MCF 10A (cell line): ENCODE measurements around the gene SLC15A1. TPM values are rescaled to one million over a fixed set of nuclear protein-coding genes. Genes with fewer than 3 reads are reported as not detected.

ENCODE experiments used
- BruUV-seq: library from RNA; stranded (reverse); fragments of 400-500 nt; replicated peaks from 2 replicates; lab custom pipeline; 2021; lab: Mats Ljungman, UMichigan
- CTCF ChIA-PET: fragments of 300-600 bp; sonication (Branson Sonifier 250); formaldehyde crosslinking; extraction: SDS; loops from one replicate; lab custom pipeline; 2021; ENCODE audit warnings: antibody characterized with exemption, inconsistent platforms; lab: Yijun Ruan, JAX
- POLR2A ChIA-PET: fragments of 300-600, 350-650 bp; sonication (Branson Sonifier 250); formaldehyde crosslinking; extraction: SDS; loops from one replicate; lab custom pipeline; 2020; ENCODE audit warnings: antibody characterized with exemption, inconsistent platforms; lab: Yijun Ruan, JAX
- DNase-seq: peaks from one replicate; pipeline ENCODE4 v3.0.0-alpha.2; 2018; ENCODE audit not compliant: unreplicated experiment
- H3K27ac Mint-ChIP-seq: one replicate; pipeline ENCODE4 v1.8.0; 2022; ENCODE audit warnings: mild to moderate bottlenecking, low read depth, mixed read lengths; ENCODE audit not compliant: unreplicated experiment
- H3K27me3 Mint-ChIP-seq: one replicate; pipeline ENCODE4 v1.8.0; 2022; ENCODE audit warnings: mixed read lengths; ENCODE audit not compliant: insufficient read depth, unreplicated experiment
- H3K36me3 Mint-ChIP-seq: one replicate; pipeline ENCODE4 v1.8.0; 2022; ENCODE audit warnings: mild to moderate bottlenecking, moderate library complexity, mixed read lengths; ENCODE audit not compliant: insufficient read depth, unreplicated experiment
- H3K4me1 Mint-ChIP-seq: one replicate; pipeline ENCODE4 v1.8.0; 2022; ENCODE audit warnings: mixed read lengths; ENCODE audit not compliant: insufficient read depth, unreplicated experiment
- H3K4me3 Mint-ChIP-seq: one replicate; pipeline ENCODE4 v1.8.0; 2022; ENCODE audit warnings: mild to moderate bottlenecking, moderate library complexity, mixed read lengths; ENCODE audit not compliant: unreplicated experiment
- H3K9me3 Mint-ChIP-seq: one replicate; pipeline ENCODE4 v1.8.0; 2022; ENCODE audit warnings: mixed read lengths; ENCODE audit not compliant: unreplicated experiment
- CTCF ChIP-seq: fragments of 200-600 bp; IDR thresholded peaks from one replicate; pipeline ENCODE4 v1.8.0; 2022; ENCODE audit warnings: antibody characterized with exemption, mild to moderate bottlenecking; ENCODE audit not compliant: unreplicated experiment
- intact Hi-C: fragments of 100-400 bp; cut with micrococcal nuclease; formaldehyde crosslinking; loops from 2 replicates; pipeline ENCODE4 v1.14.1; 2022
- total RNA-seq: library from RNA; stranded (reverse); gene quantifications from 2 replicates; pipeline ENCODE4 v1.2.3, GENCODE V29; 2022

SLC15A1 gene
- total RNA-seq, 1 experiment from 2014 or later = not detected

GRCh38 chr13:98651744-98652143, 100.7 kb downstream of the SLC15A1 start:
- POLR2A ChIA-PET = interaction anchor here (0.6 to 1.1 kb wide), 3 partner anchors 9 to 160 kb away, joined by 3 read pairs; no protein-coding TSS in a partner anchor
- Mint-ChIP-seq H3K27ac (no peak overlapping the region), H3K4me1 (peaks cover 5% of the 10 kb centered on the region), H3K9me3 (no peaks in the 10 kb centered on the region), H3K36me3 (no peaks in the 10 kb centered on the region), H3K27me3 (peaks cover 11% of the 10 kb centered on the region), H3K4me3 (no peak overlapping the region)
- no peak for DNase-seq
- TF ChIP-seq CTCF = no peak
- no TSS peak for BruUV-seq
- intact Hi-C loops = loop anchor here (2.0 to 10.0 kb wide), 3 partner anchors 75 to 509 kb away; partner anchors contain the start of genes FARP1 and STK24
- CTCF ChIA-PET = interaction anchor here (1.3 to 6.6 kb wide), 9 partner anchors 13 to 796 kb away, joined by 4 to 134 read pairs (median 11); no protein-coding TSS in a partner anchor

GRCh38 chr13:98650396-98651107, 101.9 kb downstream of the SLC15A1 start:
- ChIA-PET POLR2A (interaction anchor here (0.9 kb wide), 1 partner anchor 75 kb away, joined by 3 read pairs; no protein-coding TSS in a partner anchor), CTCF (interaction anchor here (0.5 to 6.6 kb wide), 8 partner anchors 12 to 795 kb away, joined by 3 to 134 read pairs (median 4); no protein-coding TSS in a partner anchor)
- H3K27me3 Mint-ChIP-seq = peaks cover 11% of the 10 kb centered on the region
- peaks cover 5% of the 10 kb centered on the region for H3K4me1 Mint-ChIP-seq
- TF ChIP-seq CTCF = no peak
- no peak for DNase-seq
- intact Hi-C loops = loop anchor here (5.0 to 10.0 kb wide), 2 partner anchors 166 to 508 kb away; partner anchors contain the start of gene FARP1
- no peaks in the 10 kb centered on the region for H3K36me3 Mint-ChIP-seq
- no peak overlapping the region for H3K4me3 Mint-ChIP-seq
- no TSS peak for BruUV-seq
- no peak overlapping the region for H3K27ac Mint-ChIP-seq
- H3K9me3 Mint-ChIP-seq = no peaks in the 10 kb centered on the region

- no peak for TF ChIP-seq CTCF
- POLR2A ChIA-PET = no interaction called here
- Mint-ChIP-seq H3K27ac (no peak overlapping the region), H3K4me3 (no peak overlapping the region), H3K9me3 (no peaks in the 10 kb centered on the region), H3K4me1 (peaks cover 5% of the 10 kb centered on the region), H3K27me3 (peaks cover 11% of the 10 kb centered on the region), H3K36me3 (no peaks in the 10 kb centered on the region)
- BruUV-seq = no TSS peak
- CTCF ChIA-PET = interaction anchor here (0.5 to 6.6 kb wide), 4 partner anchors 13 to 794 kb away, joined by 3 to 134 read pairs (median 4); no protein-coding TSS in a partner anchor
- intact Hi-C loops = loop anchor here (5.0 to 10.0 kb wide), 2 partner anchors 165 to 508 kb away; partner anchors contain the start of gene FARP1
- DNase-seq = no peak
Observed at GRCh38 chr13:98649861-98650260, 102.6 kb downstream of the SLC15A1 start.

- Mint-ChIP-seq H3K9me3 (no peaks in the 10 kb centered on the region), H3K27ac (no peak overlapping the region), H3K36me3 (no peaks in the 10 kb centered on the region), H3K4me3 (no peak overlapping the region), H3K27me3 (no peaks in the 10 kb centered on the region), H3K4me1 (peaks cover 5% of the 10 kb centered on the region)
- ChIA-PET CTCF (interaction anchor here (0.7 to 6.6 kb wide), 2 partner anchors 78 to 203 kb away, joined by 3 to 134 read pairs; no protein-coding TSS in a partner anchor), POLR2A (no interaction called here)
- no peak for TF ChIP-seq CTCF
- DNase-seq = no peak
- intact Hi-C loops = no loop called here
- no TSS peak for BruUV-seq
Observed at GRCh38 chr13:98648686-98649085, 103.8 kb downstream of the SLC15A1 start.
